ENCODE measurements around the gene ANKRD11.

DNA sequence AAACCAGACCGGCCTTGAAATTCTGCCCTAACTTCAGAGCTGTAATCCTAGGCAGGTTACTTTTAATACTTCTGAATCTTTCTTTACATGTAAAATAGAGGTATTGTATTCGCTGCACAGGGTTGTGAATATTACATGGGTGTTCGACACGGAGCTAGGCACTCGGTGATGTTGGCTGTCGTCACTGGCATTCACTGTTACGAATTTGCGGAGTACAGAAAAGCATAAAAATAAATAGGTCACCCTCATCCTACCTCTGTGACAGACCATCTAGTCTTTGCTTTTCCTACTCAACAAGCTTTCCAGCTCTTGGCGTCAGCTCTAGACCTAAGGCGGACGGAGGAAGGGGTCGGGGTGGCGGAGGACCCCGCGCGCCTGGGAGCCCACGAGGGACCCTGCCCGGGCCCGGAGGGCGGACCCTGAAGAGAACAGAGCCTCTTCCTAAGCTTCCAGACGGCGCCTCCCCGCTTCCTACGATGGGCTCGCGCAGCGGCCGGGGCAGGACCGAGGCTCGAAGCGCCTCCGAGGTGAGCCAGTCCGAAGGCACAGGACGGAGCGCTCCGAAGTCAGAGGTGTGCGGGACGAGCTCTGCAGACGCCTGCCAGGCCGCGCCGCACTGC is 17.0 kb upstream of the ANKRD11 start:
- TF ChIP-seq EZH2 (optimal IDR thresholded peaks at IDR 0.05; ENCODE audit: low read depth, low read length) (no peak), EZH2phosphoT487 (IDR thresholded peaks at IDR 0.05; ENCODE audit: low read length) (no peak)
- TF ChIP-seq, protein P1, sequence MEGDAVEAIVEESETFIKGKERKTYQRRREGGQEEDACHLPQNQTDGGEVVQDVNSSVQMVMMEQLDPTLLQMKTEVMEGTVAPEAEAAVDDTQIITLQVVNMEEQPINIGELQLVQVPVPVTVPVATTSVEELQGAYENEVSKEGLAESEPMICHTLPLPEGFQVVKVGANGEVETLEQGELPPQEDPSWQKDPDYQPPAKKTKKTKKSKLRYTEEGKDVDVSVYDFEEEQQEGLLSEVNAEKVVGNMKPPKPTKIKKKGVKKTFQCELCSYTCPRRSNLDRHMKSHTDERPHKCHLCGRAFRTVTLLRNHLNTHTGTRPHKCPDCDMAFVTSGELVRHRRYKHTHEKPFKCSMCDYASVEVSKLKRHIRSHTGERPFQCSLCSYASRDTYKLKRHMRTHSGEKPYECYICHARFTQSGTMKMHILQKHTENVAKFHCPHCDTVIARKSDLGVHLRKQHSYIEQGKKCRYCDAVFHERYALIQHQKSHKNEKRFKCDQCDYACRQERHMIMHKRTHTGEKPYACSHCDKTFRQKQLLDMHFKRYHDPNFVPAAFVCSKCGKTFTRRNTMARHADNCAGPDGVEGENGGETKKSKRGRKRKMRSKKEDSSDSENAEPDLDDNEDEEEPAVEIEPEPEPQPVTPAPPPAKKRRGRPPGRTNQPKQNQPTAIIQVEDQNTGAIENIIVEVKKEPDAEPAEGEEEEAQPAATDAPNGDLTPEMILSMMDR (IDR thresholded peaks at IDR 0.05; ENCODE audit: low read length), result no peak

Measured in MM.1S (cell line).